Colonic mucosa (tissue), 4 donors: Measurements from ENCODE around the gene ADD1. TPM values are rescaled to one million over a fixed set of nuclear protein-coding genes. Genes with fewer than 3 reads are reported as not detected.

ENCODE experiments used
- DNase-seq: peaks from one replicate; pipeline ENCODE4 v3.0.0-alpha.2; 2020
- H3K27ac ChIP-seq: fragments of 200-600 bp; one replicate; pipeline ENCODE4 v1.8.0; 2021
- H3K27me3 ChIP-seq: fragments of 200-600 bp; one replicate; pipeline ENCODE4 v1.8.0; 2021
- H3K36me3 ChIP-seq: fragments of 200-600 bp; one replicate; pipeline ENCODE4 v1.8.0; 2021
- H3K4me1 ChIP-seq: fragments of 200-600 bp; one replicate; pipeline ENCODE4 v1.8.0; 2021; ENCODE audit warnings: mild to moderate bottlenecking
- H3K4me3 ChIP-seq: fragments of 200-600 bp; one replicate; pipeline ENCODE4 v1.8.0; 2021
- H3K9ac ChIP-seq, 2 donors: one replicate each; pipeline ENCODE4 v1.7.0; 2013; ENCODE audit warnings: control low read depth in 2 of 2, low read depth in 2 of 2, low read length in 2 of 2
- H3K9me3 ChIP-seq: fragments of 200-600 bp; one replicate; pipeline ENCODE4 v1.8.0; 2021
- intact Hi-C: fragments of 100-400 bp; cut with DNase I; formaldehyde crosslinking; loops from one replicate; pipeline ENCODE4 v1.14.1; 2022
- total RNA-seq, 2 donors: library from RNA; stranded (reverse); fragmentation: NEBNext Ultra II Directional in 1 of 2; extraction: Animal tissue kit (Norgen Biotek cat#: 25700) in 1 of 2; gene quantifications; one replicate each; pipeline ENCODE4 v1.2.1, GENCODE V29; 2021
- TF ChIP-seq, protein P1 (sequence below): fragments of 200-600 bp; IDR thresholded peaks from one replicate; pipeline ENCODE4 v1.8.0; 2022; ENCODE audit warnings: antibody characterized with exemption, mild to moderate bottlenecking
- donor health status: healthy.
- donor health status: DM: no; HTN: no; CAD: no.
- donor health status: DM: no; HTN: no; CAD: no.

Gene ADD1
- total RNA-seq, 2 donors from 2014 or later: 223 to 233 TPM

DNA sequence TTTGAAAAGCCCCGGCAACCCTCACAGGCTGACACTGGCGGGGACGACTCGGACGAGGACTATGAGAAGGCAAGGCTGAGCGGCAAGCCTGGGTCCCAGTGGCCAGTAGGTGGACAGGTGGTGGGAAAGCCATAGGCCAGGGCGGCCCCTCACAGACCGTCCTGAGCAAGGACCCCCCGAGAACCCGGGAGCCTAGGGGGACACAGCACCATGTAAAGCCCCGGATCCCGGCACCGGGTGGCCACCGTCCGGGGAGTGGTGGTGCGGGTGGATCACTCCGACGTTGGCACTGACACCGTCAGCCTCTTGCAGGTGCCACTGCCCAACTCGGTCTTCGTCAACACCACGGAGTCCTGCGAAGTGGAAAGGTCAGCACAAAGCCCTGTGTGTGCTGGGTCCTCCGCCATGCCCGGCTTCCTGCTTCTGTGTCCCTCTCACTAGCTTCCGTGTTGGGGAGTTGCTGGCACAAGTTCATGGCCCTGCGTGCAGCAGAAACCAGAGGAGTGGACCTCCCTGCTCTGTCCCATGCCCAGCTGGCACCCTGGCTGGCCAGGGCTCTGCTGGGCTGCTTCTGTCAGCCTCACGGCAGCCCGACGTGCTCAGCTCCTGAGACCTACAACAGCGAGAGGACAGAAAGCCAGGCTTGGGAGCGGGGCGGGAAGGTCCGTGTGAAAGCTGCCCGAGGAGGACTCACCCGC, 11.9 kb upstream of the ADD1 start:
- intact Hi-C loops: no loop called here
- no peak overlapping the region for H3K4me3 ChIP-seq
- H3K27ac ChIP-seq: no peak overlapping the region
- H3K9ac ChIP-seq: no peak overlapping the region
- peaks cover 12% of the 10 kb centered on the region for H3K36me3 ChIP-seq
- no peaks in the 10 kb centered on the region for H3K27me3 ChIP-seq
- TF ChIP-seq, protein P1, sequence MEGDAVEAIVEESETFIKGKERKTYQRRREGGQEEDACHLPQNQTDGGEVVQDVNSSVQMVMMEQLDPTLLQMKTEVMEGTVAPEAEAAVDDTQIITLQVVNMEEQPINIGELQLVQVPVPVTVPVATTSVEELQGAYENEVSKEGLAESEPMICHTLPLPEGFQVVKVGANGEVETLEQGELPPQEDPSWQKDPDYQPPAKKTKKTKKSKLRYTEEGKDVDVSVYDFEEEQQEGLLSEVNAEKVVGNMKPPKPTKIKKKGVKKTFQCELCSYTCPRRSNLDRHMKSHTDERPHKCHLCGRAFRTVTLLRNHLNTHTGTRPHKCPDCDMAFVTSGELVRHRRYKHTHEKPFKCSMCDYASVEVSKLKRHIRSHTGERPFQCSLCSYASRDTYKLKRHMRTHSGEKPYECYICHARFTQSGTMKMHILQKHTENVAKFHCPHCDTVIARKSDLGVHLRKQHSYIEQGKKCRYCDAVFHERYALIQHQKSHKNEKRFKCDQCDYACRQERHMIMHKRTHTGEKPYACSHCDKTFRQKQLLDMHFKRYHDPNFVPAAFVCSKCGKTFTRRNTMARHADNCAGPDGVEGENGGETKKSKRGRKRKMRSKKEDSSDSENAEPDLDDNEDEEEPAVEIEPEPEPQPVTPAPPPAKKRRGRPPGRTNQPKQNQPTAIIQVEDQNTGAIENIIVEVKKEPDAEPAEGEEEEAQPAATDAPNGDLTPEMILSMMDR: no peak
- H3K9me3 ChIP-seq: no peaks in the 10 kb centered on the region
- H3K4me1 ChIP-seq: no peaks in the 10 kb centered on the region
- DNase-seq: no peak

DNA sequence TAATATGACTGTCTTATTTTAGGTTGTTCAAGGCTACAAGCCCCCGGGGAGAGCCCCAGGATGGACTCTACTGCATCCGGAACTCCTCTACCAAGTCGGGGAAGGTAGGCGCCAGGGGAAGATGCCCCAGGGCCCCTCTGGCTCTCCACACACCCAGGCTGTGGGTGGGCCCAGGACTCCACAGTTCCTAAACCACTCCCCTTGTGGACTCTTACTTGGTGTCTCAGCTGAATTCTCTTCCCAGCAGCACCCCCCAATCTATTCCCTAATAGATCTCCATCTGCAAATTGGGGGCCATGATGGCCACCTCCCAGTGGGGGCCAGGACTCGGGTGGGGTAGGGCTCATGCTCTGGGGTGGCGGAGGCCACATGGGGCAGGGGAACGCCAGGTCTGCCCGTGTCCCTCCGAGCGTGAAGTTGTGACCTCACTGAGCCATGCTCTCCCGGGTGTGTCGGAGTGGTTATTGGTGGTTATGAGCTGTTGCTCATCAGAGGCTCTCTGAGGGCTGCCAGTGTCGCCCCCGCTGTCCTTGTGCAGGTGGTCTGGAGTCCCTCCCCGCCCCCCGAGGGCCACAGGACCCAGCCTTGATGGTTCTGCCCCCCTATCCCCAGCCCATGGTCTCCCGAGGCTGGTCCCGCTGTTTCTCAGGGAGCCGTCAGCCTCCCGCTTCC, 11.2 kb upstream of the ADD1 start:
- Histone ChIP-seq H3K4me3 (no peak overlapping the region), H3K4me1 (no peaks in the 10 kb centered on the region), H3K27me3 (no peaks in the 10 kb centered on the region), H3K9me3 (no peaks in the 10 kb centered on the region), H3K27ac (no peak overlapping the region), H3K9ac (no peak overlapping the region), H3K36me3 (peaks cover 12% of the 10 kb centered on the region)
- TF ChIP-seq, protein P1: no peak
- intact Hi-C loops: no loop called here
- DNase-seq: no peak

DNA sequence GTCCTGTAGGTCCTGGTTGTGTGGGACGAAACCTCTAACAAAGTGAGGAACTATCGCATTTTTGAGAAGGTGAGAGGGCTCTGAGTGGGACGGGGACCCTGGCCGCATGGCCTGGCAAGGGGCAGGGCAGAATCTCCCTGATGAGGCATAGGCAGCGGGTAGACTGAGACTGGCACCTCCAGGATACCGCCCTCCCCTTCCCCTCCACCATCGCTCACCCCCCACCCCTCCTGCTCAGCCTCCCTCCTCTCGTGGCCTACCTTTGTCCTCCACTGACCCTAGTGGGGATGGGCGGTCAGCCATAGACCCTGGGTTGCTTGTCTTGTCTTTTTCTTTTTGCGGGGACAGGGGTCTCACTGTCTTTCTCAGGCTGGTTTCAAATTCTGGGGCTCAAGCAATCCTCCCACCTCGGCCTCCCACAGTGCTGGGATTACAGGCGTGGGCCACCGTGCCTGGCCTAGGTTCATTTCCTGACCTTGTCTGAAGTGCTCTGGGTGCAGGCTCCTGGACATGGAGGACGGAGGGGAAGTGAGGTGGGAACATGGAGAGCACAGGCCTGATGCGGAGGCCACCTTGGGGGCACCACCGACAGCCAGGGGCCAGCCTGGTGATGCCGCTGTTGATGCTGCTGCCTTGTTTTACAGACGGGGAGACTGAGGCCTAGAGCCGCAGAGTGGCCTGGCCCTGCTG, 10.5 kb upstream of the ADD1 start:
- no peak for DNase-seq
- TF ChIP-seq, protein P1: no peak
- peaks cover 12% of the 10 kb centered on the region for H3K36me3 ChIP-seq
- no peak overlapping the region for H3K27ac ChIP-seq
- no peak overlapping the region for H3K9ac ChIP-seq
- no peaks in the 10 kb centered on the region for H3K9me3 ChIP-seq
- no peaks in the 10 kb centered on the region for H3K4me1 ChIP-seq
- no peak overlapping the region for H3K4me3 ChIP-seq
- intact Hi-C loops: no loop called here
- H3K27me3 ChIP-seq: no peaks in the 10 kb centered on the region

DNA sequence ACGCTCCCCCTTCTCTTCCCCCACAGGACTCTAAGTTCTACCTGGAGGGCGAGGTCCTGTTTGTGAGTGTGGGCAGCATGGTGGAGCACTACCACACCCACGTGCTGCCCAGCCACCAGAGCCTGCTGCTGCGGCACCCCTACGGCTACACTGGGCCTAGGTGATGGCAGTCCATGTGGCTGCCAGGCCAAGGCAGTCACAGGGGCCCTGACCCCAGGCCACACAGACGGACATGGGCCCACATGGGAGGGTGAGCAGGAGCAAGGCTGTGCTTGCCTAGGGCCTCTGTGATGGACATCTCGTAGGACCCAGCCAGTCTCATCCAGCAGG, 10.0 kb upstream of the ADD1 start:
- H3K27ac ChIP-seq: no peak overlapping the region
- no peak overlapping the region for H3K9ac ChIP-seq
- H3K4me1 ChIP-seq: no peaks in the 10 kb centered on the region
- DNase-seq: no peak
- H3K4me3 ChIP-seq: no peak overlapping the region
- TF ChIP-seq, protein P1: no peak
- no peaks in the 10 kb centered on the region for H3K9me3 ChIP-seq
- intact Hi-C loops: no loop called here
- no peaks in the 10 kb centered on the region for H3K27me3 ChIP-seq
- H3K36me3 ChIP-seq: peaks cover 12% of the 10 kb centered on the region

DNA sequence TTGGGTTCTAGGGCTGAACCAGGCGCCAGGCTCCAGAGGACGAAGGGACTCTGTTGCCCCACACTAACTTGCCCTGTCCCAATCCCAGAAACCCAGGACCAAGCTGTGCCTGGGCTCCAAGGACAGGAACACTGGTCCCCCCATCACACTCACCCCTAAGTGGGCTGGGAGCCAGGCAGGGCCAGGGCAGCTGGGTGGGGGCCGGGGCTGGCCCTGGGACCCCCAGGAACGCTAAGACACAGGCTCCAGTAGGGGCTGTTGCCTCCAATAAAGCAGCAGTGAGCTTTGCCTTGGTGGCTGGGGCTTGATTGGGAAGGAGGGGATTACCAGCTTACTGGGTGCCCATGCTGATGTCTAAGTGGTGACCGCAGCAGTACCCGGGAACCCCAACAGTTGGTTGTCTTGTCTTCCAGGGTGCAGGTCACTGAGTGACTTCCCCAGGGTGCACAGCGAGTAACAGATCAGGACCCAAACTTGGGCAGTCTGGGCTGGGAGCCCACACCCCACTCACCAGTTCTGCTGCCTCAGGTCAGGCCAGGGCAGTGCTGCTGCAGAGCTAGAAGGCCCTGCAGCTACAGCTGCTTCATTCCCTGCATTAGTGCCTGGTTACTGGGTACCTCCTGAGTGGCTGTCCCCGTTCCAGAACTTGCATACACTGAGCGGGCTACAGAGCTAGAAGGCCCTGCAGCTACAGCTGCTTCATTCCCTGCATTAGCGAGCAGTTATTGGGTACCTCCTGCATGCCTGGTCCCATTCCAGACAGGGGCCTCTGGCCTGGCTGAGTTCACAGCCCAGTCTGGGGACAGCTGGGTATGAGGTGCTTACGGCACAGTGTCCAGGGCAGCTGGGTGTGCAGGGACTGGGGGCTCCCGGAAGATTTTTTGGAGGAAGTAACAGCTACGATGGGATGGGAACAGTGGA, 9.4 kb upstream of the ADD1 start:
- Histone ChIP-seq H3K4me3 (no peak overlapping the region), H3K4me1 (no peaks in the 10 kb centered on the region), H3K9me3 (no peaks in the 10 kb centered on the region), H3K27ac (no peak overlapping the region), H3K27me3 (no peaks in the 10 kb centered on the region), H3K36me3 (peaks cover 12% of the 10 kb centered on the region), H3K9ac (no peak overlapping the region)
- TF ChIP-seq, protein P1: no peak
- intact Hi-C loops: no loop called here
- no peak for DNase-seq
